Smooth muscle cell (in vitro differentiated cells): ENCODE data around the gene DPY19L1. TPM values are rescaled to one million over a fixed set of nuclear protein-coding genes. Genes with fewer than 3 reads are reported as not detected.
"Not testable (repeated sequence)": the region's sequence is repeated elsewhere in the genome, so short reads cannot be mapped to it uniquely, and the experiment has no call there.

ENCODE experiments used
- DNase-seq: peaks from one replicate; lab custom pipeline; 2025; ENCODE audit not compliant: unreplicated experiment; lab: John Stamatoyannopoulos, UW
- H2AFZ ChIP-seq: fragments of 200-600 bp; sonication (generic); 2 replicates; pipeline ENCODE4 v1.6.0; 2016; ENCODE audit warnings: antibody characterized with exemption, low read depth, mild to moderate bottlenecking
- H3F3A ChIP-seq: fragments of 200-600 bp; sonication (generic); 2 replicates; pipeline ENCODE4 v1.6.0; 2017; ENCODE audit warnings: antibody characterized with exemption, low read depth
- H3K27ac ChIP-seq: fragments of 200-600 bp; sonication (generic); 2 replicates; pipeline ENCODE4 v1.5.1; 2016; ENCODE audit warnings: low read depth, mild to moderate bottlenecking
- H3K27me3 ChIP-seq: fragments of 200-600 bp; sonication (generic); 2 replicates; pipeline ENCODE4 v1.6.1; 2016; ENCODE audit warnings: low read depth, mild to moderate bottlenecking
- H3K36me3 ChIP-seq: fragments of 200-600 bp; sonication (generic); 2 replicates; pipeline ENCODE4 v1.5.1; 2016; ENCODE audit warnings: low read depth
- H3K4me1 ChIP-seq: fragments of 200-600 bp; sonication (generic); 2 replicates; pipeline ENCODE4 v1.5.1; 2016; ENCODE audit warnings: low read depth
- H3K4me2 ChIP-seq: fragments of 200-600 bp; sonication (generic); 2 replicates; pipeline ENCODE4 v1.6.0; 2016; ENCODE audit warnings: mild to moderate bottlenecking
- H3K4me3 ChIP-seq: fragments of 200-600 bp; sonication (generic); 2 replicates; pipeline ENCODE4 v1.5.1; 2016; ENCODE audit warnings: mild to moderate bottlenecking
- H3K79me2 ChIP-seq: fragments of 200-600 bp; sonication (generic); 2 replicates; pipeline ENCODE4 v1.6.0; 2016; ENCODE audit warnings: low read depth, mild to moderate bottlenecking
- H3K9ac ChIP-seq: fragments of 200-600 bp; sonication (generic); 2 replicates; pipeline ENCODE4 v1.6.0; 2016; ENCODE audit warnings: low read depth
- H3K9me3 ChIP-seq: fragments of 200-600 bp; sonication (generic); replicated peaks from 2 replicates; pipeline ENCODE4 v1.5.1; 2016; ENCODE audit warnings: low read depth
- H4K20me1 ChIP-seq: fragments of 200-600 bp; sonication (generic); 2 replicates; pipeline ENCODE4 v1.6.0; 2016; ENCODE audit warnings: low read depth
- WGBS: methylation state at CpG from one replicate; pipeline ENCODE4 v1.1.7; 2016; ENCODE audit warnings: low lambda C conversion rate; 5-methylcytosine and 5-hydroxymethylcytosine counted together
- polyA plus RNA-seq: library from polyadenylated mRNA; unstranded; fragments of >200 nt; fragmentation: Nextera tagmentation; extraction: Ambion mirVana; gene quantifications from 2 replicates; pipeline ENCODE4 v1.2.1, GENCODE V29; 2016
- total RNA-seq: library from RNA; depleted of rRNA; stranded (reverse); fragments of >200 nt; gene quantifications from 2 replicates; pipeline ENCODE4 v1.2.3, GENCODE V29; 2014
- TF ChIP-seq, protein P1 (sequence below): fragments of 200-600 bp; sonication (generic); IDR thresholded peaks from 2 replicates; pipeline ENCODE4 v1.5.1; 2017; ENCODE audit warnings: borderline replicate concordance, mild to moderate bottlenecking, antibody characterized with exemption; ENCODE audit not compliant: insufficient read depth, poor library complexity, severe bottlenecking

The DPY19L1 gene
- total RNA-seq (38.2 and 53.1 TPM in 2 replicates), polyA plus RNA-seq (14.5 and 14.8 TPM in 2 replicates)

DNA sequence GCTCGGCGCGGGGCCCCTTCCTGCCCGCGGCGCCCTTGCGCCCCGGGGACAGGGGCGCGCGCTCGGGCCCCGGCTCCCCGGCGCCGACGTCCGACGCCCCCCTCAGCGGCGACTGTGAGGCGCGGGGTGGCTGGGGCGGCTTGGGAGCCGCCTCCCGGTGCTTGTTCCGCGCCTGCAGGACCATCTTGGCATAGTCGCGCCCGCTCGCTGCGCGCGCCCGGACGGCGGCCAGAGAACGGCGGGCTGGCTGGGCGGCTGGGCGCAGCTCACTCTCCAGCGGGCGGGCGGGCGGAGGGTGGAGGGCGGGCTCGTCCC is at the start of gene DPY19L1:
Gene DPY19L1, minus strand, starts transcription at position 275 of the 315 bp plus-strand sequence. Its CDS starts 91 bp downstream, at position 184.
- 0% methylated on average over 12 of the region's 48 CpGs for WGBS
- Histone ChIP-seq H3F3A (no peaks in the 10 kb centered on the region), H3K4me3 (peak within 1 kb of the TSS; percentile 96), H3K27me3 (no peaks in the 10 kb centered on the region), H3K36me3 (no peaks in the 10 kb centered on the region), H3K27ac (peak within 1 kb of the TSS; percentile 83), H3K79me2 (peaks cover 41% of the 10 kb centered on the region), H4K20me1 (peaks cover 42% of the 10 kb centered on the region), H3K9ac (peak within 1 kb of the TSS; percentile 72), H3K4me1 (peaks cover 5% of the 10 kb centered on the region), H3K9me3 (no peaks in the 10 kb centered on the region), H3K4me2 (peak within 1 kb of the TSS; percentile 90), H2AFZ (peak within 1 kb of the TSS; percentile 89)
- no peak for DNase-seq
- TF ChIP-seq, protein P1, sequence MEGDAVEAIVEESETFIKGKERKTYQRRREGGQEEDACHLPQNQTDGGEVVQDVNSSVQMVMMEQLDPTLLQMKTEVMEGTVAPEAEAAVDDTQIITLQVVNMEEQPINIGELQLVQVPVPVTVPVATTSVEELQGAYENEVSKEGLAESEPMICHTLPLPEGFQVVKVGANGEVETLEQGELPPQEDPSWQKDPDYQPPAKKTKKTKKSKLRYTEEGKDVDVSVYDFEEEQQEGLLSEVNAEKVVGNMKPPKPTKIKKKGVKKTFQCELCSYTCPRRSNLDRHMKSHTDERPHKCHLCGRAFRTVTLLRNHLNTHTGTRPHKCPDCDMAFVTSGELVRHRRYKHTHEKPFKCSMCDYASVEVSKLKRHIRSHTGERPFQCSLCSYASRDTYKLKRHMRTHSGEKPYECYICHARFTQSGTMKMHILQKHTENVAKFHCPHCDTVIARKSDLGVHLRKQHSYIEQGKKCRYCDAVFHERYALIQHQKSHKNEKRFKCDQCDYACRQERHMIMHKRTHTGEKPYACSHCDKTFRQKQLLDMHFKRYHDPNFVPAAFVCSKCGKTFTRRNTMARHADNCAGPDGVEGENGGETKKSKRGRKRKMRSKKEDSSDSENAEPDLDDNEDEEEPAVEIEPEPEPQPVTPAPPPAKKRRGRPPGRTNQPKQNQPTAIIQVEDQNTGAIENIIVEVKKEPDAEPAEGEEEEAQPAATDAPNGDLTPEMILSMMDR = no peak

DNA sequence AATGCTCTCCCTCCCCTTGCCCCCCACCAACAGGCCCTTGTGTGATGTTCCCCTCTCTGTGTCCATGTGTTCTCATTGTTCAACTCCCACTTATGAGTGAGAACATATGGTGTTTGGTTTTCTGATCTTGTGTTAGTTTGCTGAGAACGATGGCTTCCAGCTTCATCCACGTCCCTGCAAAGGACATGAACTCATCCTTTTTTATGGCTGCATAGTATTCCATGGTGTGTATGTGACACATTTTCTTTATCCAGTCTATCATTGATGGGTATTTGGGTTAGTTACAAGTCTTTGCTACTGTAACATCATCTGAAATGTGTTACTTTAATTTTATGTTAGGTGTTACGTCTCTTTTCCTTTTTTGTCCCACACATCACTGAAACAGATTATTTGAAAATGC is 42.2 kb upstream of the DPY19L1 start:
- not testable (repeated sequence) for DNase-seq, H3K4me2 ChIP-seq, H3K27me3 ChIP-seq, H3K4me1 ChIP-seq, H3K79me2 ChIP-seq, H3K9me3 ChIP-seq, H3K9ac ChIP-seq, H3K4me3 ChIP-seq, H3K36me3 ChIP-seq, H3K27ac ChIP-seq, H3F3A ChIP-seq, H2AFZ ChIP-seq, H4K20me1 ChIP-seq
- 92% methylated on average over 3 of the region's 3 CpGs for WGBS

DNA sequence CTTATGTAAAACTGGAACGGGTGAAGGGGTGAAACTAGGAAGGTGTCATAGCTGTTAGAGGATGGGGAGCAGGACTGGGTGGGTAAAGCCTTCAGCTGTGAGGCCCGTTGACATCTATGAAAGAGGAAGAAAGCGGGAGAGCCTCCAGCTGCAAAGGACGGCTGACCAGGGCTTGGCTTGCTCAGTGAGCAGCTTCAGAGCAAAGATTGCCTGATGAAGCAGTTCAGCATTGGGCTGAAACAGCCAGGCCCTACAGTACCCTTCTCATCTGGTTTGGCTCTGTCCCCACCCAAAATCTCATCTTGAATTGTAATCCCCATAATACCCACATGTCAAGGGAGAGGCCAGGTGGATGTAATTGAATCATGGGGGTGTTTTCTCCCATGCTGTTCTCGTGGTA is 36.7 kb upstream of the DPY19L1 start:
- H3K79me2 ChIP-seq, H3F3A ChIP-seq, H3K4me1 ChIP-seq, H3K27ac ChIP-seq, H3K27me3 ChIP-seq, H3K4me3 ChIP-seq, H3K36me3 ChIP-seq, H4K20me1 ChIP-seq, H3K4me2 ChIP-seq, DNase-seq, H3K9me3 ChIP-seq, H2AFZ ChIP-seq, H3K9ac ChIP-seq: not testable (repeated sequence)
- 84% methylated on average over 5 of the region's 5 CpGs for WGBS

DNA sequence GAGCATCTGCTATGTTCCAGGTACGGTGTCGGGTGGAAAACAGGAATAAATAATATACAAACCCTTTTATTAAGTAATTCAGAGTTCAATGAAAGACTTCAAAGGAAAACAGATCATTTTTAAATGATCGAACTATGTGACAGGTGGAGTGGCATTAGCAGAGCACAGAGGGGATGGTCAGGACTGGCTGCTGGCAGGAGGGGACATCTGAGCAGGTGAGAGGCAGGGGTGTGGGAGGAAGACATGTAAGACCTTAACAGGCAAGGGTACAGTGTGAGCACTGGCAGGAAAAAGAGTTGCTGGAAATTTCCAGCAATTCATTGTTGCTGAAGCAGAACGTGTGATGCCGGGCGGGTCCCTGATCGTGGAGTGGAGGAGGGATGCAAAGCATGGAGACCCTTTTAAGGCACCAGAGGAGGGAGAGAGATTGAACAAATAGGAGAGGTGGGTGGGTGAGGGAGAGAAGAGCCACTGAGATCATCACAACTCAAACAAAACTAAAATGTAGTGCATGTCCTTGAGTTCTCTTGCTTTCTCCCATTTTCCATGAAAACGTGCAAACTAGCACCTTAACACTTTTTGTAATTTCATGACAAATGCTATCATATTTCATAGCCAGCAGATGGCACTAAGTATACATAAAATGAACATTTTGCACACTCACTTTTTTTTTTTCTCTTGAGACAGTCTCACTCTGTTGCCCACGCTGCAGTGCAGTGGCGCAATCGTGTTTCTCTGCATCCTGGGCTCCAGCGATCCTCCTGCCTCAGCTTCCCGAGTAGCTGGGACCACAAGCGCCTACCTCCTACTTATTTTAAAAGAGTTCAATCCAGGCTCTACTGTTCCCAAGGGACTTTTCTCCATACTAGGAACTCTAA is 35.9 kb upstream of the DPY19L1 start:
- WGBS = 56% methylated on average over 14 of the region's 14 CpGs
- TF ChIP-seq, protein P1 = peak; percentile 49
- not testable (repeated sequence) for H3K9ac ChIP-seq, H3K4me3 ChIP-seq, H3K9me3 ChIP-seq, H3K79me2 ChIP-seq, H3K27ac ChIP-seq, H3K4me1 ChIP-seq, H3K36me3 ChIP-seq, H3K27me3 ChIP-seq, H3K4me2 ChIP-seq, DNase-seq, H4K20me1 ChIP-seq, H3F3A ChIP-seq, H2AFZ ChIP-seq

DNA sequence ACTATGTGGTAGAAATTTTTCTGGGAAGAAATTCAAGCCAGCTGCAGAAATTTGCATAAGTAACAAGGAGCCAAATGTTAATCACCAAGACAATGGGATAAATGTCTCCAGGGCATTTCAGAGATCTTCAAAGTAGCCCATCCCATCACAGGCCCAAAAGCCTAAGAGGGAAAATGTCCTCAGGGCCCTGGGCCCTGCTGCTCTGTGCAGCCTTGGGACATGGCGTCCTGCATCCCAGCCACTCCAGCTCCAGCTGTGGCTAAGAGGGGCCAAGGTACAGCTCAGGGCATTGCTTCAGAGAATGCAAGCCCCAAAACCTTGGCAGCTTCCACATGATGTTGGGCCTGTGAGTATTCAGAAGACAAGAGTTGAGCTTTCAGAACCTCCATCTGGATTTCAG is 31.8 kb upstream of the DPY19L1 start:
- 71% methylated on average over 1 of the region's 1 CpG for WGBS
- not testable (repeated sequence) for DNase-seq

DNA sequence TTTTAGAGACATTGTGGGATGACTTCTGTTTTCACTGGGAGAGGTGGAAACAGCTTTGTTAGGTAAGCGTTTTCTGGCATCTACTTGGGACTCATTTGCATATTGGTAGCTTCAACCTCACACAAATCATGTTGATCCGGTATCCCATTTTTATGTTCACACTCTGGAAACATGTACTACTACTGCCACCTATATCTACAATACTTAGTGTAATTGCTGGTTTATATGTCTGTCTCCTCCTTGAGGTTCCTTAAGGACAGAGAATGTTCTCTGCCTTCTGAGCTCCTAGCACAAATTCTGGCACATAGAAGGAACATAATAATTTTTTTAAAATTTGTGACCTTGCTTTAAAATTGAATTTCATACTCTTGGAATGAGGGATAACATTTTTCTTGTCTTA is 28.1 kb upstream of the DPY19L1 start:
- H3K79me2 ChIP-seq, H2AFZ ChIP-seq, H4K20me1 ChIP-seq, H3K27ac ChIP-seq, H3F3A ChIP-seq, H3K4me3 ChIP-seq, H3K4me1 ChIP-seq, H3K4me2 ChIP-seq, H3K27me3 ChIP-seq, DNase-seq, H3K36me3 ChIP-seq, H3K9me3 ChIP-seq, H3K9ac ChIP-seq: not testable (repeated sequence)
- WGBS = 50% methylated on average over 2 of the region's 2 CpGs

More for the DNA sequence above, 31.8 kb upstream of the DPY19L1 start:
- H3K36me3 ChIP-seq, H3K27ac ChIP-seq, H3K4me1 ChIP-seq, H3K27me3 ChIP-seq, H3K9ac ChIP-seq, H3K4me3 ChIP-seq, H3K9me3 ChIP-seq, H3K4me2 ChIP-seq, H3K79me2 ChIP-seq, H3F3A ChIP-seq, H4K20me1 ChIP-seq, H2AFZ ChIP-seq: not testable (repeated sequence)

DNA sequence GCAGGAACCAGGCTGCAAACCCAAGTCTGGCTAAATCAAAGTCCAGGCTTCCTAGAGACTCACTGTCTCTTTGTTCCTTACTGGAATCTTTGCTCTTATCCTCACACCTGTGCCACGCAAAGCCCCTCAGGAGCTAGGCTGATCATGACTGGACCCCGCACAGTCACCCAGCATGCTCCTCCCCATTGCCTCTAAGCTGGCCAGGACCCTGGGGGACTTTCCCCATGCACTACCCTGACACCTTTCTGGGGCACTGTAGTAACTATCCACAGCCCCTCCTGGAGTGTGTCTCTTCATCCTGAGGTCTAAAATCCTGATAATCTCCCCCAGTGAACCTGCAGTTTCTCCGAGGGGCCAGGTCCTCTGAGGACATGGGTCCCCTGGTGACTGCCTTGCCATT is 21.3 kb upstream of the DPY19L1 start:
- H3K36me3 ChIP-seq, H3K27ac ChIP-seq, H3K4me1 ChIP-seq, H3K27me3 ChIP-seq, H4K20me1 ChIP-seq, H3K4me3 ChIP-seq, H3K9me3 ChIP-seq, H3K9ac ChIP-seq, H3K4me2 ChIP-seq, H3K79me2 ChIP-seq, H3F3A ChIP-seq, DNase-seq, H2AFZ ChIP-seq: not testable (repeated sequence)
- WGBS = 93% methylated on average over 3 of the region's 3 CpGs
